AG09309 (cell line): ENCODE results near the gene TRIM34.
"Not testable (repeated sequence)": the region's sequence is repeated elsewhere in the genome, so short reads cannot be mapped to it uniquely, and the experiment has no call there.

Experiments used
- DNase-seq: peaks from one replicate; pipeline ENCODE4 v3.0.0-alpha.2; 2010; ENCODE audit warnings: low read depth
- H3K4me3 ChIP-seq: 2 replicates; pipeline ENCODE4 v1.5.1; 2011; ENCODE audit warnings: mild to moderate bottlenecking, low read depth, low read length, moderate library complexity; ENCODE audit not compliant: control insufficient read depth
- TF ChIP-seq, protein P1 (sequence below): IDR thresholded peaks from 2 replicates; pipeline ENCODE4 v1.5.1; 2011; ENCODE audit warnings: mild to moderate bottlenecking, low read depth, low read length, inconsistent platforms; ENCODE audit not compliant: insufficient read depth, control insufficient read depth; ENCODE audit errors: missing control alignments

The TRIM34 gene, protein sequence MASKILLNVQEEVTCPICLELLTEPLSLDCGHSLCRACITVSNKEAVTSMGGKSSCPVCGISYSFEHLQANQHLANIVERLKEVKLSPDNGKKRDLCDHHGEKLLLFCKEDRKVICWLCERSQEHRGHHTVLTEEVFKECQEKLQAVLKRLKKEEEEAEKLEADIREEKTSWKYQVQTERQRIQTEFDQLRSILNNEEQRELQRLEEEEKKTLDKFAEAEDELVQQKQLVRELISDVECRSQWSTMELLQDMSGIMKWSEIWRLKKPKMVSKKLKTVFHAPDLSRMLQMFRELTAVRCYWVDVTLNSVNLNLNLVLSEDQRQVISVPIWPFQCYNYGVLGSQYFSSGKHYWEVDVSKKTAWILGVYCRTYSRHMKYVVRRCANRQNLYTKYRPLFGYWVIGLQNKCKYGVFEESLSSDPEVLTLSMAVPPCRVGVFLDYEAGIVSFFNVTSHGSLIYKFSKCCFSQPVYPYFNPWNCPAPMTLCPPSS

DNA sequence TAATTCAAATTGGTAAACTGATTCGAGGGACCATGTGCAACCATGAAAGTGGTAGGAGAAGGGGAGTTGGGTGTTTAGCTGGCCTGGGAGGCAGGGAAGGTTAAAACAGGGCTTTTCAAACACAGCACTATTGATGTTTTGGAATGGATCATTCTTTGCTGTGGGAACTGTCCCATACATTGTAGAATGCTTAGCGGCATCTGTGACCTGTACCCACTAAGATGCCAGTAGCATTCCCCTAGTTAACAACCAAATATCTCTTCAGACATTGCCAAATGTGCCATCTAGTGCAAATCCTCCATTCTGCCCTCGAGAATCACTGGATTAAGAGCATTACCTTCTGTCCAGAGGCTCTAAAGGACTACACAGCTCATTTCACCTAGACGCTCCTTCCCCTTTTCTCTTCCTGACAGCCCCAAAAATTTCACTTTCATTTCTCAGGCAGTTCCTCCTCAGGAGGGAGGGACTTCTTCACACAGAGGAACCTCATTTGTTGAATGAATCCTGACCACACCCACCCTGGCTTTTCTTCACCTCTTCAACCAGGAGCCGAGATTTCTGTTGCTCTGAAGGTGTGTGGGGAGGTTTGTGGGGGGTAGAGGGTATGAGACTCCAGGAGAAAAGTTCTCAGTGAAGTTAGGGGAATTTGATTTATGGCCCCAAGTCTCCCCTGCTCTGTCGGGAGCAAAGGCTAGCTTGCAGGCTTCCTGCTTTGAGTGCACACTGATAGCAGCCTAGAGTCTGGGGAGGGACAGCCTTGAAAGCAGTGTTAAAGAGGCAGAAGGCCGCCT lies at the start of gene TRIM34:
TRIM34 (plus strand) TSS at position 513 of the 791 bp plus-strand sequence. CDS start 7,331 bp downstream, outside the sequence.
- H3K4me3 ChIP-seq = peak within 1 kb of the TSS; percentile 66
- TF ChIP-seq, protein P1, sequence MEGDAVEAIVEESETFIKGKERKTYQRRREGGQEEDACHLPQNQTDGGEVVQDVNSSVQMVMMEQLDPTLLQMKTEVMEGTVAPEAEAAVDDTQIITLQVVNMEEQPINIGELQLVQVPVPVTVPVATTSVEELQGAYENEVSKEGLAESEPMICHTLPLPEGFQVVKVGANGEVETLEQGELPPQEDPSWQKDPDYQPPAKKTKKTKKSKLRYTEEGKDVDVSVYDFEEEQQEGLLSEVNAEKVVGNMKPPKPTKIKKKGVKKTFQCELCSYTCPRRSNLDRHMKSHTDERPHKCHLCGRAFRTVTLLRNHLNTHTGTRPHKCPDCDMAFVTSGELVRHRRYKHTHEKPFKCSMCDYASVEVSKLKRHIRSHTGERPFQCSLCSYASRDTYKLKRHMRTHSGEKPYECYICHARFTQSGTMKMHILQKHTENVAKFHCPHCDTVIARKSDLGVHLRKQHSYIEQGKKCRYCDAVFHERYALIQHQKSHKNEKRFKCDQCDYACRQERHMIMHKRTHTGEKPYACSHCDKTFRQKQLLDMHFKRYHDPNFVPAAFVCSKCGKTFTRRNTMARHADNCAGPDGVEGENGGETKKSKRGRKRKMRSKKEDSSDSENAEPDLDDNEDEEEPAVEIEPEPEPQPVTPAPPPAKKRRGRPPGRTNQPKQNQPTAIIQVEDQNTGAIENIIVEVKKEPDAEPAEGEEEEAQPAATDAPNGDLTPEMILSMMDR = no peak
- peak; percentile 35 for DNase-seq

DNA sequence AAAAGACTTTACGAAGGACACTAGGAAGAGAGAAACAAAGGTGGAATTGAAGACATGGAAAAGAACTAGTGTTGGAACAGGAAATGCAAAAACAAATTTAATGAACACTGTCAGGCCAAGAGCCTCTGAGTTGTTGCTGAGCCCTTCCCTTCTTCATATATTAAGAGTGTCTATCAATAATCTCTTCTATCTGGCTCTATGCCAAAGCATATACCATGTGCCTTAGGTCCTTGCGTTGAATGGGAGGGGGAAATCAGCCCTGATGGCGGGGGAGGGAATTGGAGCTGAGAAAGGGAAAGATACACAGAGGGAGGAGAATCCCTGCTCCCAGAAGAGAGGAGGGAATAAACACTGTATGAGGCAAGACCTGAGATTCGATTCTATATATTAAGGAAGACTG lies 49.6 kb upstream of the TRIM34 start:
- no peak for DNase-seq
- H3K4me3 ChIP-seq = no peak overlapping the region
- TF ChIP-seq, protein P1 = no peak

DNA sequence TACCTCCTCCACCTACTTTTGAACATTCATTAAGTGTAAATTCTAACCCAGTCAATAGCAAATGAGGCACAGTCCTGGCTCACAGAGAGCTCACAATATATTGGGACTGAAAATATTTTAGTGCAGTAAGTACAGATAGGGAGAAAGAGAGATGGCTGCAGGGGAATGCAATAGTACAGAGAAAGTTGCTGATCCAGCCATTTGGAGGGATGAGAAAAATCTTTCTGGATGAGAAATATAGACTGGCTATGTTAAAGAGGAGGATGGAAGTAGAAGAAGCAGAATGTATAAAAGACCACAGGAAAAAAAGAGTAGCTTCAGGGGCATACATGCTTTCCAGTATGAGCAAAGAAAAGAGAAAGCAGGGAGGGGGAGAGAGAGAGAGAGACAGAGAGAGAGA lies 47.7 kb upstream of the TRIM34 start:
- H3K4me3 ChIP-seq = no peak overlapping the region
- no peak for DNase-seq
- TF ChIP-seq, protein P1 = no peak

DNA sequence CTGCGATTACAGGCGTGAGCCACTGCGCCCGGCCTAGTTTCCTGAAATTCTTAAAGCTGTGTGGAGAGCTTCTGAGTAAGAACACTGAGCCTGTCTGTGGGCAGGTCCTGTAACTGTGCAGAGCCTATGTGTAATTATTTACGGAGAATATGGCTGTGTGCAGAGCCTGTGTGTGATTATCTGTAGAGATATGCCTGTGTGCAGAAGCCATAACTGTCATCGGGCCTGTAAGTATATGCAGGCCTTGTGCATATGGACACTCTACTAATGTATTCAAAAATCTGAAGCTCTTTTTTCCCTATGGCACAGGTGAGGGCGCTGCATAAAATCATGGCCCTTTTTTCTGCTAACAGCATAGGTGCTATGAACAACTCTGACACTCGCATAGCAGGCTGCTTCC lies 44.2 kb upstream of the TRIM34 start, which contains the start of gene OR52B6:
OR52B6 (plus strand) TSS at position 301 of the 400 bp plus-strand sequence; CDS start at position 301, 0 bp downstream.
- TF ChIP-seq, protein P1 = no peak

DNA sequence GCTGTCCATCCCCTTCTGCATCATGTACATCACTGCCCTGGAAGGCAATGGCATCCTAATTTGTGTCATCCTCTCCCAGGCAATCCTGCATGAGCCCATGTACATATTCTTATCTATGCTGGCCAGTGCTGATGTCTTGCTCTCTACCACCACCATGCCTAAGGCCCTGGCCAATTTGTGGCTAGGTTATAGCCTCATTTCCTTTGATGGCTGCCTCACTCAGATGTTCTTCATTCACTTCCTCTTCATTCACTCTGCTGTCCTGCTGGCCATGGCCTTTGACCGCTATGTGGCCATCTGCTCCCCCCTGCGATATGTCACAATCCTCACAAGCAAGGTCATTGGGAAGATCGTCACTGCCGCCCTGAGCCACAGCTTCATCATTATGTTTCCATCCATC lies 43.8 kb upstream of the TRIM34 start:
- TF ChIP-seq, protein P1 = no peak
- no peak overlapping the region for H3K4me3 ChIP-seq
- DNase-seq = no peak

More for the DNA sequence above, 44.2 kb upstream of the TRIM34 start, which contains the start of gene OR52B6:
- no peak within 1 kb of the TSS for H3K4me3 ChIP-seq
- no peak for DNase-seq

DNA sequence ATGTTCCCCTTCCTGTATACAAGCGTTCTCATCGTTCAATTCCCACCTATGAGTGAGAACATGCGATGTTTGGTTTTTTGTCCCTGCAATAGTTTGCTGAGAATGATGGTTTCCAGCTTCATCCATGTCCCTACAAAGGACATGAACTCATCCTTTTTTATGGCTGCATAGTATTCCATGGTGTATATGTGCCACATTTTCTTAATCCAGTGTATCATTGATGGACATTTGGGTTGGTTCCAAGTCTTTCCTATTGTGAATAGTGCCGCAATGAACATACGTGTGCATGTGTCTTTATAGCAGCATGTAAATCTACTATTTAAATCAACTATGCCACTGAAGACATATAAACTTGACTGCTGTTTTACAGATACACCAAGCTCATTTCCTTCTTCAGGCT lies 40.3 kb upstream of the TRIM34 start:
- not testable (repeated sequence) for DNase-seq, H3K4me3 ChIP-seq

DNA sequence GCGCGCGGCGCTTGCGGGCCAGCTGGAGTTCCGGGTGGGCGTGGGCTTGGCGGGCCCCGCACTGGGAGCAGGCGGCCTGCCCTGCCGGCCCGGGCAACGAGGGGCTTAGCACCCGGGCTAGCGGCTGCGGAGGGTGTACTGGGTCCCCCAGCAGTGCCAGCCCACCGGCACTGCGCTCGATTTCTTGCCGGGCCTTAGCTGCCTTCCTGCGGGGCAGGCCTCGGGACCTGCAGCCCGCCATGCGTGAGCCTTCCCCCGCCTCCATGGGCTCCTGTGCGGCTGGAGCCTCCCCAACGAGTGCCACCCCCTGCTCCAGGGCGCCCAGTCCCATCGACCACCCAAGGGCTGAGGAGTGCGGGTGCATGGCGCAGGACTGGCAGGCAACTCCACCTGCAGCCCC lies 34.9 kb upstream of the TRIM34 start:
- H3K4me3 ChIP-seq, DNase-seq: not testable (repeated sequence)
